CD14-positive monocyte (primary cell): ENCODE measurements around the gene SRD5A1. TPM values are rescaled to one million over a fixed set of nuclear protein-coding genes. Genes with fewer than 3 reads are reported as not detected.
"Not testable (repeated sequence)": the region's sequence is repeated elsewhere in the genome, so short reads cannot be mapped to it uniquely, and the experiment has no call there.

ENCODE experiments used
- DNase-seq, 3 donors: peaks; one replicate each; pipeline ENCODE4 v3.0.0-alpha.2; 2011 to 2022
- H2AFZ ChIP-seq: 2 replicates; pipeline ENCODE4 v1.6.0; 2012; ENCODE audit warnings: mild to moderate bottlenecking, low read depth, low read length, inconsistent platforms; ENCODE audit not compliant: insufficient read depth, poor library complexity, severe bottlenecking
- H3K27ac ChIP-seq, 2 donors: 1 replicate in 1 of 2; 2 replicates in 1 of 2; pipeline ENCODE4 v1.5.1; 2012 to 2013; ENCODE audit warnings: low read length in 2 of 2, control low read depth in 1 of 2, inconsistent platforms in 1 of 2, low read depth in 1 of 2, mild to moderate bottlenecking in 1 of 2
- H3K27me3 ChIP-seq, 2 donors: one replicate each; pipeline versions ENCODE4 v1.6.0 to v1.6.1; 2011 to 2013; ENCODE audit warnings: low read length in 2 of 2; ENCODE audit not compliant: control insufficient read depth in 2 of 2, insufficient read depth in 2 of 2
- H3K36me3 ChIP-seq, 2 donors: replicated peaks in 1 of 2; 1 replicate in 1 of 2; 2 replicates in 1 of 2; pipeline versions ENCODE4 v1.5.1 to v1.6.1; 2012 to 2013; ENCODE audit warnings: low read length in 2 of 2, control low read depth in 1 of 2, inconsistent platforms in 1 of 2, mild to moderate bottlenecking in 1 of 2; ENCODE audit not compliant: insufficient read depth in 2 of 2, control insufficient read depth in 1 of 2
- H3K4me1 ChIP-seq, 2 donors: 1 replicate in 1 of 2; 2 replicates in 1 of 2; pipeline versions ENCODE4 v1.5.1 to v1.6.1; 2012 to 2013; ENCODE audit warnings: low read length in 2 of 2, control low read depth in 1 of 2, inconsistent platforms in 1 of 2, mild to moderate bottlenecking in 1 of 2, moderate library complexity in 1 of 2; ENCODE audit not compliant: insufficient read depth in 2 of 2, control insufficient read depth in 1 of 2
- H3K4me2 ChIP-seq: replicated peaks from 2 replicates; pipeline ENCODE3; 2012; ENCODE audit warnings: low read length, moderate library complexity, mild to moderate bottlenecking; ENCODE audit not compliant: poor library complexity, severe bottlenecking; ENCODE audit errors: extremely low read depth
- H3K4me3 ChIP-seq, 3 experiments: fragments of 200-600 bp in 1 of 3; sonication (generic) in 1 of 3; replicated peaks in 1 of 3; 1 replicate in 2 of 3; 2 replicates in 1 of 3; pipeline ENCODE4 v1.5.1; 2011 to 2013; ENCODE audit warnings: low read length in 3 of 3, mild to moderate bottlenecking in 3 of 3, control low read depth in 2 of 3, low read depth in 2 of 3, inconsistent platforms in 1 of 3, moderate library complexity in 1 of 3
- H3K79me2 ChIP-seq: 2 replicates; pipeline ENCODE4 v1.6.0; 2012; ENCODE audit warnings: mild to moderate bottlenecking, control low read depth, inconsistent platforms, low read length, moderate library complexity; ENCODE audit not compliant: insufficient read depth
- H3K9ac ChIP-seq: 2 replicates; pipeline ENCODE4 v1.6.0; 2017; ENCODE audit warnings: low read length, mild to moderate bottlenecking; ENCODE audit not compliant: insufficient read depth, poor library complexity, severe bottlenecking
- H3K9me3 ChIP-seq, 2 donors: replicated peaks in 1 of 2; 1 replicate in 1 of 2; 2 replicates in 1 of 2; pipeline versions ENCODE4 v1.5.1 to v1.6.1; 2012 to 2013; ENCODE audit warnings: low read length in 2 of 2, control low read depth in 1 of 2; ENCODE audit not compliant: control insufficient read depth in 1 of 2, insufficient read depth in 1 of 2
- H4K20me1 ChIP-seq: 2 replicates; pipeline ENCODE4 v1.6.0; 2012; ENCODE audit warnings: mild to moderate bottlenecking, low read length, control low read depth, moderate library complexity; ENCODE audit not compliant: insufficient read depth
- H3K27ac Mint-ChIP-seq, 7 donors: one replicate each; pipeline ENCODE4 v1.8.0; 2020; ENCODE audit warnings: mild to moderate bottlenecking in 7 of 7, mixed read lengths in 7 of 7, moderate library complexity in 6 of 7, inconsistent platforms in 2 of 7
- H3K27me3 Mint-ChIP-seq, 3 donors: one replicate each; pipeline ENCODE4 v1.8.0; 2021 to 2022; ENCODE audit warnings: low read depth in 3 of 3, mild to moderate bottlenecking in 3 of 3, mixed read lengths in 3 of 3, moderate library complexity in 3 of 3, inconsistent platforms in 1 of 3
- H3K36me3 Mint-ChIP-seq, 2 donors: one replicate each; pipeline ENCODE4 v1.8.0; 2020; ENCODE audit warnings: mixed read lengths in 2 of 2, inconsistent platforms in 1 of 2, mild to moderate bottlenecking in 1 of 2
- H3K4me1 Mint-ChIP-seq: one replicate; pipeline ENCODE4 v1.8.0; 2020; ENCODE audit warnings: mild to moderate bottlenecking, mixed read lengths
- H3K4me3 Mint-ChIP-seq, 2 donors: one replicate each; pipeline ENCODE4 v1.8.0; 2020; ENCODE audit warnings: mild to moderate bottlenecking in 2 of 2, mixed read lengths in 2 of 2, moderate library complexity in 1 of 2
- H3K9me3 Mint-ChIP-seq, 7 donors: one replicate each; pipeline ENCODE4 v1.8.0; 2020 to 2022; ENCODE audit warnings: mixed read lengths in 7 of 7, mild to moderate bottlenecking in 6 of 7, moderate library complexity in 6 of 7, inconsistent platforms in 2 of 7
- CTCF ChIP-seq: fragments of 200-600 bp; IDR thresholded peaks from one replicate; pipeline ENCODE4 v1.8.0; 2022; ENCODE audit warnings: antibody characterized with exemption, mild to moderate bottlenecking
- WGBS: methylation state at CpG from one replicate; pipeline ENCODE4 v1.1.5; 2013; ENCODE audit warnings: missing lambda C conversion rate; ENCODE audit not compliant: insufficient coverage; 5-methylcytosine and 5-hydroxymethylcytosine counted together
- intact Hi-C, 2 donors: fragments of 100-400 bp; cut with micrococcal nuclease; formaldehyde crosslinking; loops; one replicate each; pipeline versions ENCODE4 v1.15.0 to v1.15.1; 2023
- polyA plus RNA-seq, 3 donors: library from polyadenylated mRNA; depleted of rRNA in 1 of 3; unstranded in 2 of 3; stranded (reverse) in 1 of 3; fragments of 300-500 nt in 2 of 3; fragments of >200 nt in 1 of 3; fragmentation: Illumina TruSeq in 2 of 3; gene quantifications; 1 replicate in 2 of 3; 2 replicates in 1 of 3; pipeline ENCODE4 v1.2.3, GENCODE V29; 2012 to 2021

SRD5A1 gene
- polyA plus RNA-seq, 3 donors, result 21.2 to 34.7 (median 26.0) TPM

- Histone ChIP-seq H3K9me3 (peaks cover 0 to 7% of the 10 kb centered on the region in 2 donors), H2AFZ (no peak overlapping the region), H4K20me1 (peaks cover 17% of the 10 kb centered on the region), H3K4me1 (peaks cover 39 to 49% of the 10 kb centered on the region in 2 donors), H3K36me3 (peaks cover 2 to 21% of the 10 kb centered on the region in 2 donors), H3K79me2 (peaks cover 62% of the 10 kb centered on the region), H3K4me2 (peak overlapping the region; percentile 10), H3K9ac (peak overlapping the region; percentile 49), H3K27ac (peak overlapping the region; percentile 62 to 85), H3K4me3 (peak overlapping the region in 1 of 3 experiments; percentile 50), H3K27me3 (no peaks in the 10 kb centered on the region)
- TF ChIP-seq CTCF, result no peak
- DNase-seq, result peak in 1 of 3 donors; percentile 54
- peaks cover 37 to 64% of the 10 kb centered on the region in 2 donors for H3K36me3 Mint-ChIP-seq
- H3K9me3 Mint-ChIP-seq, result peaks cover 0 to 6% (median 3%) of the 10 kb centered on the region in 7 donors
- H3K4me3 Mint-ChIP-seq, result peak overlapping the region; percentile 62 to 64
- peak overlapping the region; percentile 72 to 98 (median 93) for H3K27ac Mint-ChIP-seq
- peaks cover 0 to 1% (median 0%) of the 10 kb centered on the region in 3 donors for H3K27me3 Mint-ChIP-seq
- 100% methylated on average over 1 of the region's 6 CpGs for WGBS
- intact Hi-C loops, result loop anchor here in 1 of 2 donors (2.0 kb wide), 1 partner anchor 68 kb away; the partner anchor contains the start of gene TENT4A
- peaks cover 67% of the 10 kb centered on the region for H3K4me1 Mint-ChIP-seq
Observed at GRCh38 chr5:6644794-6645241, 11.6 kb downstream of the SRD5A1 start.

GRCh38 chr5:6645571-6646362, 12.5 kb downstream of the SRD5A1 start:
- H3K36me3 ChIP-seq, result peaks cover 2 to 12% of the 10 kb centered on the region in 2 donors
- peak overlapping the region; percentile 10 for H3K4me2 ChIP-seq
- peak overlapping the region; percentile 62 to 64 for H3K4me3 Mint-ChIP-seq
- H4K20me1 ChIP-seq, result peaks cover 10% of the 10 kb centered on the region
- no CpG with 5 or more reads among the region's 11 CpGs for WGBS
- intact Hi-C loops, result loop anchor here in 1 of 2 donors (2.0 kb wide), 1 partner anchor 67 kb away; the partner anchor contains the start of gene TENT4A
- H3K27me3 Mint-ChIP-seq, H3K9me3 ChIP-seq, H3K27me3 ChIP-seq, H2AFZ ChIP-seq, H3K9me3 Mint-ChIP-seq: not testable (repeated sequence)
- peak overlapping the region; percentile 62 to 85 for H3K27ac ChIP-seq
- peak overlapping the region; percentile 49 for H3K9ac ChIP-seq
- DNase-seq, result peak; percentile 88 to 96 (median 90)
- peaks cover 70% of the 10 kb centered on the region for H3K4me1 Mint-ChIP-seq
- peaks cover 54% of the 10 kb centered on the region for H3K79me2 ChIP-seq
- peak overlapping the region in 1 of 3 experiments; percentile 50 for H3K4me3 ChIP-seq
- H3K4me1 ChIP-seq, result peaks cover 42 to 53% of the 10 kb centered on the region in 2 donors
- H3K36me3 Mint-ChIP-seq, result peaks cover 29 to 60% of the 10 kb centered on the region in 2 donors
- H3K27ac Mint-ChIP-seq, result peak overlapping the region; percentile 72 to 98 (median 93)
